Measurements from ENCODE around the gene GPA33.

The GPA33 gene

GRCh38 chr1:167116174-167116573 is 26.0 kb upstream of the GPA33 start:
- no peak for DNase-seq

- DNase-seq, result no peak
Measured at GRCh38 chr1:167115655-167116054, 25.5 kb upstream of the GPA33 start.

GRCh38 chr1:167114725-167115124 is 24.5 kb upstream of the GPA33 start:
- no peak for DNase-seq

- DNase-seq, result no peak
Measured at GRCh38 chr1:167111868-167112709, 21.9 kb upstream of the GPA33 start.

GRCh38 chr1:167110586-167110985 is 20.4 kb upstream of the GPA33 start:
- no peak for DNase-seq

- DNase-seq, result no peak
Measured at GRCh38 chr1:167109125-167109524, 18.9 kb upstream of the GPA33 start.

- no peak for DNase-seq
Measured at GRCh38 chr1:167107456-167107855, 17.3 kb upstream of the GPA33 start.

- DNase-seq, result no peak
Measured at GRCh38 chr1:167106119-167106461, 15.9 kb upstream of the GPA33 start.

GRCh38 chr1:167105271-167106118 is 15.3 kb upstream of the GPA33 start:
- no peak for DNase-seq

GRCh38 chr1:167104256-167104633 is 14.1 kb upstream of the GPA33 start:
- DNase-seq, result no peak

GRCh38 chr1:167102906-167103573 is 12.9 kb upstream of the GPA33 start:
- no peak for DNase-seq

GRCh38 chr1:167101754-167102153 is 11.6 kb upstream of the GPA33 start:
- DNase-seq, result no peak

GRCh38 chr1:167100730-167101129 is 10.6 kb upstream of the GPA33 start:
- DNase-seq, result no peak

GRCh38 chr1:167099851-167100250 is 9.7 kb upstream of the GPA33 start:
- no peak for DNase-seq

GRCh38 chr1:167095368-167095767 is 5.2 kb upstream of the GPA33 start:
- no peak for DNase-seq

- DNase-seq, result no peak
Measured at GRCh38 chr1:167094690-167095089, 4.5 kb upstream of the GPA33 start.

GRCh38 chr1:167093846-167094516 is 3.8 kb upstream of the GPA33 start, which contains the start of gene STYXL2:
STYXL2 (plus strand) TSS chr1:167094075; CDS start chr1:167094850, 775 bp downstream.
- DNase-seq, result no peak

- DNase-seq, result no peak
Measured at GRCh38 chr1:167092653-167093052, 2.5 kb upstream of the GPA33 start.

GRCh38 chr1:167089939-167090313 is 251 bp downstream of the GPA33 start:
- DNase-seq, result no peak

GRCh38 chr1:167088746-167089417 is 1.3 kb downstream of the GPA33 start:
- DNase-seq, result no peak

GRCh38 chr1:167086768-167087167 is 3.4 kb downstream of the GPA33 start:
- DNase-seq, result no peak

GRCh38 chr1:167086033-167086432 is 4.1 kb downstream of the GPA33 start:
- DNase-seq, result no peak

Data from stimulated activated CD8-positive, alpha-beta memory T cell treated with anti-CD3 and anti-CD28 coated beads, Interleukin-4, amount 100 ng/mL, for 48 hours (primary cell).